HG03095 (cell line): ENCODE results near the gene ENHO.
"Not testable (repeated sequence)": the region's sequence is repeated elsewhere in the genome, so short reads cannot be mapped to it uniquely, and the experiment has no call there.

Source experiments
- ATAC-seq: cut with Tn5 transposase; IDR thresholded peaks from one replicate; pipeline ENCODE4 v1.9.1; 2021; ENCODE audit warnings: moderate library complexity; ENCODE audit not compliant: unreplicated experiment

ENHO gene

GRCh38 chr9:34532041-34532440 lies 9.3 kb upstream of the ENHO start:
- not testable (repeated sequence) for ATAC-seq

- no peak for ATAC-seq
Measured at GRCh38 chr9:34526026-34526425, 3.2 kb upstream of the ENHO start.

DNA sequence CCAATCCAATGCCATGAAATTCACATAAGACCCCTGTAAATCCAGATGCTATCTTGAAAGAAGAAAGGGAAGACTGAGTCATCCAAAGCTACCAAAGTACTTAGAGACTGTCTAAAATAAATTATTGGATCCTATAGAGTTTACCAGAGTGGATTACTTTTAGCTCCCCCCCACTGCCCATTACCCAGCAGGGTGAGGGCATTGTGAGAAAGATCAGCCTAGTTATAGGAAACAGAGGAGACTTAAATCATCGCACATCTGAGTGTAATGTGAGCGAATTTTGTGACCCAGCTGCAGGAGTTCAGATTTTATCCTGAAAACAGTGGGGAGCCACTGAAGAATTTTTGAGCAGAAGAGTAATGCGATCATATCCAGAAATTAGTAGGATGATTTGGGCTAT lies 1.6 kb upstream of the ENHO start:
- no peak for ATAC-seq

- no peak for ATAC-seq
Measured at GRCh38 chr9:34522091-34522887, 501 bp downstream of the ENHO start.

DNA sequence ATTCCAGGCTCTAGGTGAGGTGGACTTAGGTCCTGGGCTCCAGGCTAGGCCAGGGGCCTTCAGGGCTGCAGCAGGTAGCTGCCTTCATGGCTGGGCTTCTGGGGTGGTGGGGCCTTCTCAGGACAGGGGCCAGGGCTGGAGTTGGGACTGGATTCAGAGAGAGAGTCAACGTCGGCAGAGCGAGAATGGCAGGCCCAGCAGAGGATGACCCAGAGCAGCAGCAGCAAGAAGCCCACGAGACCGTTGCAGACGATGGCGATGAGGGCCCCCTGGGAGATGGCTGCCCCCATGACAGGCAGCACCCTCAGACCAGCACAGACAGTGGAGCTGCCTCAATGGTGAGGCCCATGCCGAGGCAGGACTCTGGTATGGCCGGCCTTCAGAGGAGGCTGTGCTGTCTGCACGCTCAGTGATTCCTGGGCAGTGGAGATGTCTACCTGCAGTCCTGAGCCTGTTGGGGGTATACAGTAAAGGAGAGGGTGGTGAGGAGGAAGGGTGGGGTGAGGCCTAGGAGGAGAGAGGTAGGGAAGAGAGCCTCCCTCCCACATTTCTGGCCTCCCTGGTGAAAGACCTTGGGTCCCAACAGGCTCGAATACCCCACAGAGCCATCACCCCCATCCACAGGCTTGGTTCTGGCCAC lies 1.3 kb downstream of the ENHO start:
- ATAC-seq, result no peak

DNA sequence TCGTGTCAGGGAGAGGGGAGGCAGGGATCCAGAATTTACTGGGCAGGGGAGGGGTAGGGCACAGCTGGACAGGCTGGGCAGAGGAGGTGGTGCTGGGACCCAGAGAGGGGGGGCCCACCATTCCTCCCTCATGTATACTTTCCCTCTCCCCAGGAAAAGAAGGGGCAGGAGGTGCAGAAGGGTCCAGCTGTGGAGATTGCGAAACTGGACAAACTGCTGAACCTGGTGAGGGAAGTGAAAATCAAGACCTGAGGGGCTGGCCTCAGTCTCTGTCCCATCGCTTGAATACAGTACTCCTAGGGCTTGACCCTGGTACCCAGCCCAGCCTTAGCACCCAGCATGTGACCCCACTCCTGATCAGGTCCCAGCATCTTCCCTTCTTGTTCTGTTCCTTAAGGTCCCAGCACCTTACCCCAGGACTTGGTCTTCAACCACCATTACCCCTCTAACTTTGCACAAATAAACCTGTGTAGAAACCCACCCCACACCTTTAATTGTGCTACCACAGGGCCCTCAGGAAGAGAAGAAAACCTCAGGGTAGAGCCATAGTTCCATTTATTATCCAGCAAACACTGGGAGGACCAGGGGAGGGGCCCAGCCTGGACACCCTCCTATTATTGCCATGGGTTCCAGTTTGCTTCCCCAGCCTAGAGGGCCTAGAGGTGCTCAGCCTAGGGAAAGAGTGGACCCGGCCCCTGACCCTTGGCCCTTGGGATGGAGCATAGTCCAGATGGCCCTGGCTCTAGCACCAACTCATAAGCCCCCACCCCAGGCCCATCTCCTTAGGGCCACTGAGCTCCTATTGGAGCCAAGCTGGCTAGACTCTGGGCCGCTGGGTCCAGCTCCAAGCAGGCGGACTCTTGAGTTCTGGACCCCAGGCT lies 2.0 kb downstream of the ENHO start:
- no peak for ATAC-seq

GRCh38 chr9:34520096-34520495 lies 2.7 kb downstream of the ENHO start:
- no peak for ATAC-seq

DNA sequence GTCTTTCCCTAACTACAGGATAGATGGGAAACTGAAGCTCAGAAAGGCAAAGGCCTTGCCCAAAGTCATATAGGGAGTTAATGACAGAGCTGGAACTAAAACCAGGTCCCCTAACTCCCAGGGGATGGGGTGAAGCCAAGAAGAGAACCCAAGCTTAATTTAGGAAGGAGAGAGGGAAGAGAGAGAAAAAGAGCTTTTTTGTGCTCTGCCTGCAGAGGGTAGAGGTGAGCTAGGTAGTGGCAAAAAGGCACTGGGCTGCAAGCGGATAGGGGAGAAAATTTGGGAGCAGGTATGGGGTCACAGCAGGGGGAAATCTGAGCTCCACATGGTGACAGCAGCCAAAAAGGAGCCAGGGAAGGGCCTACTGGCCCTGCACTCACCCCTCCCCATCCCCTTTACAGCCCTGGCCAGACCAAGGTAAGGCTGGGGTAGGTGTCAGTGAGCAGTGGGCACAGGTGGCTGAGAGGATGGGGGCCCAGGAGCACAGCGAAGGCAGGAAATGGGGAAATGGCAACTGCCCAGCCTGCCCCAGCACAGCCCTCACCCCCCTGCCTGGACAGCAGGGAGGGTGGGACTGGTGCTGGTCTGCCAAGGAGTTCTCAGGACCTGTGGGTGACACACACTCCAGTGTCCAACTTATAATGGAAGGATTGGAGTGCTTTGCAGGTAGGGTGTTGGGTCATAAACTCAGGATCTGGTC lies 3.3 kb downstream of the ENHO start:
- ATAC-seq, result no peak

- ATAC-seq, result no peak
Measured at GRCh38 chr9:34518896-34519295, 3.9 kb downstream of the ENHO start.

DNA sequence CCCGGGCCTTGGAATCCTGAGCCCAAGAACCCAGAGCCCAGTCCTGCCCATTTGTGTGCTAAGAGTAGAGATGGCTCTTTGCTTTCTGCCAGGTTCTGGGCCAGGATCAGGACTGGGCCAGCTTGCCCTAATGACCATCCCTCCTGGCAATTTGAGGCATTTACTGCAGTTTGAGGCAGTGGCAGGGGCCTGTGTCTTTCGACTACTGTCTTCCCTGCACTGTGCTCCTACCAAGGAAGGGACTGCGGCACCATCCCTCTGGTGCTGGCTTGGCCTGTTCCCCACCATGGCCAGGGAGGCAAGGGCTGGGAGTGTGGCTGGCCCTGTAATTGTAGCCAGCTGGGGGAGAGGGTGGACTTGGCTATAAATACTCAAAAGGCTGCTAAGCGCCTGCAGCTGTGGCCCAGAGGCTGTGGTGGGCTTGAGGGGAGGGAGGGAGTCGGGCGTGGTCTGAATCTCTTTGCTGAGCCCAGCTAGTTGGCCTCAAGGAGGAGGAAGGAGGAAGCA lies 4.6 kb downstream of the ENHO start:
- no peak for ATAC-seq

GRCh38 chr9:34517185-34517584 lies 5.6 kb downstream of the ENHO start:
- no peak for ATAC-seq

GRCh38 chr9:34515959-34516358 lies 6.8 kb downstream of the ENHO start:
- ATAC-seq, result no peak

- no peak for ATAC-seq
Measured at GRCh38 chr9:34514816-34515215, 8.0 kb downstream of the ENHO start.

GRCh38 chr9:34514401-34514800 lies 8.4 kb downstream of the ENHO start:
- no peak for ATAC-seq

- ATAC-seq, result no peak
Measured at GRCh38 chr9:34513567-34514214, 9.1 kb downstream of the ENHO start.

- ATAC-seq, result no peak
Measured at GRCh38 chr9:34512131-34513078, 10.4 kb downstream of the ENHO start.

- no peak for ATAC-seq
Measured at GRCh38 chr9:34510497-34511468, 12.0 kb downstream of the ENHO start.

- ATAC-seq, result no peak
Measured at GRCh38 chr9:34508951-34509350, 13.8 kb downstream of the ENHO start.
